DMS114 treated with DMSO at 0.1 percent for 48 hours (cell line): ENCODE measurements around the gene VARS2.
"Not testable (repeated sequence)": the region's sequence is repeated elsewhere in the genome, so short reads cannot be mapped to it uniquely, and the experiment has no call there.

ENCODE experiments used
- DNase-seq: peaks from one replicate; lab custom pipeline; 2025; ENCODE audit not compliant: unreplicated experiment; lab: John Stamatoyannopoulos, UW

Gene VARS2

GRCh38 chr6:30914076-30914853, at the start of gene VARS2:
TSS of gene VARS2 (plus strand) at chr6:30914238. CDS start at chr6:30914837, 599 bp downstream.
- peak; percentile 75 for DNase-seq

- DNase-seq, result no peak
These were observed 49.7 kb upstream of the VARS2 start for GRCh38 chr6:30864325-30864724.

DNA sequence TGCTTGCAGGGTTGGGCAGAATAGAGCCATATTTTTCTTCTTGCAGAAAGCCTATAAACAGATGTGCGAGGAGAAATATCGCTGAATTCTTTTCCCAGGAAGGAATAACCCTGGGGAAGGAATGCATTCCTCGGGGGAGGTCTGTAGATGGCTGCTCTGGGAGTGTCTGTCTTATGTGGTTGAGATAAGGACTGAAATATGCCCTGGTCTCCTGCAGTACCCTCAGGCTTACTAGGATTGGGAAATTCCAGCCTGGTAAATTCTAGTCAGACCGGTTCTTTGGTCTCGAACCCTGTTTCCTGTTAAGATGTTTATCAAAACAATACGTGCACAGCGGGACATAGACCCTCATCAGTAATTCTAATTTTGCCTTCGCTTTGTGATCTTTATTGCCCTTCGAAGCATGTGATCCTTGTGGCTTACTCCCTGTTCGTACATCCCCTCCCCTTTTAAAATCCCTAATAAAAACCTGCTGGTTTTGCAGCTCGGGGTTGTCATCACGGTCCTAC, 44.7 kb upstream of the VARS2 start:
- not testable (repeated sequence) for DNase-seq

- DNase-seq, result no peak
These were observed 43.5 kb upstream of the VARS2 start for GRCh38 chr6:30870546-30870945.

GRCh38 chr6:30871592-30872183, 42.4 kb upstream of the VARS2 start:
- no peak for DNase-seq

DNA sequence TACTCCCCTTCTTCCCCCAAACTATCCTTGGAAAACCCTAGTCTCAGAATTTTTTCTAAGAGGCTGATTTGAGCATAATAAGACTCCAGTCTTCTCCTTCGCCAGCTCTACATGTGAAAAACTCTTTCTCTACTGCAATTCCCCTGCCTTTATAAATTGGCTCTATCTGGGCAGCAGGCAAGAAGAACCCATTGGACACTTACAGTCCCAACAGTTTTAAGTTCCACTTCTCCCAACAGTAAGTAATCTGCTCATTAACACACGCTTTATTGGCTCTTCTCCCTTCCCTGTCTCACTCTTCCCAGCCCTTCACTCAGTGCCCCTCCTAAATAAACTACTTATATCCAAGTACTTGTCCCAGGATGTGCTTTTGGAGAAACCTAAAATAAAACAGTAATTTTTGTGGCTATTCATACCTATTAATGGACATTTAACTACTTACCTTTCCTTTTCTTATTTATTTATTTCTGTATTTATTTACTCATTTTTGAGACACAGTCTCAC, 40.8 kb upstream of the VARS2 start:
- DNase-seq, result no peak

- not testable (repeated sequence) for DNase-seq
These were observed 40.2 kb upstream of the VARS2 start for GRCh38 chr6:30873795-30874194.

DNA sequence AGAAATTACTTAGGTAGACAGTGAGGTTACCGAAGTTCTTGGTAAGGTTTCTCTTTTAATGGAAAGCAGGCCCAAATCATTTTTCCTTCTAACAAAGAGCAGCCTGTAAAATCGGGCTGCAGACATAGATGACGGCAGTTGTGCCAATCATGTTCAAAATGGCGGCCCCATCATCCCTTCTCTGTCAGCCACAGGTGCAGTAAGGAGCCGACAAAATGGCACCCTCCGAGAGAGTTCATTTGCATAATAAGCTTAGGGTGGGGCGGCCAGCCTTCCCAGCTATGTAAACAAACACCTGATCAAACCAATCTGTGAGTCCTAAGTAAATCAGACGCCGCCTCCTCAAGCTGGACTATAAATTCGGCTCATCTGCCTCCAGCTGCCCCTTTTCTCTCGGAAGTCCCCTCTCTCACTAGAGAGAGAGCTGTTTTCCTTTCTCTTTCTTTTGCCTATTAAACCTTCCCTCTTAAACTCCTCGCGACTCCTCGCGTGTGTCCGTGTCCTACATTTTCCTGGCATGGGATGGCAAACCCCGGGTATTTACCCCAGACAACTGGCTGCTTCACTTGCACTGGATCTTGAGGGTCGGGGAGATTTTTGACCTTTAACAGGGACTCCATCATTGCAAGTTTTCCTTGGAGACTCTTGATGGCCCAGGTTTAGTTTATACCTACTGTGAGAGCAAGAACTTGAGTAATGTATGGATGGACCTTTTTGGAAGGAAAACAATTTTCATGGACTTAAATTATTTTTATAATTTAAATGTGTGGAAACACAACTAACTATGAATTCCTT, 38.6 kb upstream of the VARS2 start:
- no peak for DNase-seq

- no peak for DNase-seq
These were observed 37.9 kb upstream of the VARS2 start for GRCh38 chr6:30876039-30876730.

- DNase-seq, result peak; percentile 88
These were observed 36.4 kb upstream of the VARS2 start for GRCh38 chr6:30877419-30878262.

DNA sequence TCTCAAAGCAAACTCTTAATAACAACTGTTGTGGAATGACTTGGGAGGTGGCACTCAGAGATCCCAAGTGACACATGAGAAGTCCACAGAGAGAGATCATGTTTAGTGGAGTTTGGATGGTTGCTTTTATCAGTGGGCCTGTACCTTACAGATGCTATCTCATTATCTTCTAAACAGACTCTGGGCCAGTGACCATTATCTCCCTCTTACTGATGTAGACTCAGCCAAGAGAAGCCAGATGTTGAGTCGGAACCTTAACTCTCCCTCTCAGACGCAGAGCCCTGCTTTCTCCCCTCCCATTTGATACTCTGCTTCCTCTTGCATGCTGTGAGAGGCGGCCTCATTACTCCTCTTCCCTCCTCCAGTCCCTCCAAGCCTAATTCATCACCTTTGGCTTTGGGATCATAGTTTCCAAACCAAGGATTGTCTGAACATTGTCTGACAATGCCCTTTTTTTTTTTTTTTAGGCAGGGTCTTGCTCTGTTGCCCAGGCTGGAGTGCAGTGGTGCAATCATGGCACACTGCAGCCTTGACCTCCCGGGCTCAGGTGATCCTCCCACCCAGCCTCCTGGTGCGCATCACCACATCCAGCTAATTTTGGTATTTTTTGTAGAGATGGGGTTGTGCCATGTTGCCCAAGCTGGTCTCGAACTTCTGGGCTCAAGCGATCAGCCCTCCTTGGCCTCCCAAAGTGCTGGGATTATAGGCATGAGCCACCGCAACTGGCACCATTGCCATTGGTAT, 34.2 kb upstream of the VARS2 start:
- DNase-seq, result no peak

DNA sequence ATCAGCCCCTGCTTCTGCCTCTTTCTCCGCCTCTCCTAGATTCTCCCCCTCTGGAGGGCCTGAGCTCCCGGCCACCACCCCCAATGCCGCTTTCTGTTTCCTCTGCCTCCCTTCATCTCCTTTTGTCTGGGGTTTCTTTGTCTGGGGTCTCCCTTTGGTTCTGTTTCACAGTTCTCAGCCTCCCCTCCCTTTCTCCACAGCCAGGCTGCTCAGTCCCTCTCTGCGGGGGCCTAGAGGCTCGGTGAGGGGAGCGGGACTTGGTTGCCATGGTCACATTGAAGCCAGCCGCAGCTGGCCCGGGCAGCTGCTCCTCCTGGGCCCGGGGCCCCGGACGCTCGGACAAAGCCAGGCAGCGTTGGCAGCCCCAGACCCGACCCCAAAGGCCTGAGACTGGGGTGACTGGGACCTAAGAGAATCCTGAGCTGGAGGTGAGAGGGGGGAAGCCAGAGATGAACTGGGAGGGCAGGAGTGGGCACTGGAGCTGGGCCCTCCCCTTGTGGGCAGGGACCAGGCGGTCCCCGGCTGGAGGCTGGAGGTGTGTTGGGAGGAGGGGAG, 33.3 kb upstream of the VARS2 start:
- no peak for DNase-seq

GRCh38 chr6:30881392-30882203, 32.4 kb upstream of the VARS2 start:
- no peak for DNase-seq

DNA sequence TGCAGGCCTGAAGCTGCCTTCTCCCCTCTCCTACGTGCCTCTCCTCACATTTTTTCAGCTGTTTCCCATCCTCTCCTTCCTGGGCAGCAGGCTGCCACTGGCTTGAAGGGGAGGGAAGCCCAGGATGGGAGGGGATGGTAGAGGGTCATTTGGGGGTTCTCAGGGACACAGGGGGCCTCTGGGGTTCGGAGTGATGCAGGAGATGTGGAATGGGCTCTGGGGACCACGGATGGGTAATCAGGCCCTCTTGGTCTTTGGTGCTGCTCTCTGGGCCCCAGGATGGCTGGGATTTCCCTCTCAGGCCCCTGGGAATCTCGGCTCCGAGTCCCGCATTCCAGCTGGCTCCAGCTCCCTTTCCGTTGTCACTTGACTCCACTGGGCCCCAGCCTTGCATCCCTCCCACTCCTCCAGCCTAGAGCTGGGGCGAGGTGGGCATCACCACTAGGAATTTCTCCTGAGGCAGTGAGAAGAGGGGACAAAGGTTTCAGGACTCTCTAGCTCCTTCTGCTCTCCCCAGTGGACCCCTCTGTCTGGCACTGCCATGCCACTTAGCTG, 31.8 kb upstream of the VARS2 start:
- no peak for DNase-seq

GRCh38 chr6:30882759-30883684, 31.0 kb upstream of the VARS2 start:
- DNase-seq, result no peak

DNA sequence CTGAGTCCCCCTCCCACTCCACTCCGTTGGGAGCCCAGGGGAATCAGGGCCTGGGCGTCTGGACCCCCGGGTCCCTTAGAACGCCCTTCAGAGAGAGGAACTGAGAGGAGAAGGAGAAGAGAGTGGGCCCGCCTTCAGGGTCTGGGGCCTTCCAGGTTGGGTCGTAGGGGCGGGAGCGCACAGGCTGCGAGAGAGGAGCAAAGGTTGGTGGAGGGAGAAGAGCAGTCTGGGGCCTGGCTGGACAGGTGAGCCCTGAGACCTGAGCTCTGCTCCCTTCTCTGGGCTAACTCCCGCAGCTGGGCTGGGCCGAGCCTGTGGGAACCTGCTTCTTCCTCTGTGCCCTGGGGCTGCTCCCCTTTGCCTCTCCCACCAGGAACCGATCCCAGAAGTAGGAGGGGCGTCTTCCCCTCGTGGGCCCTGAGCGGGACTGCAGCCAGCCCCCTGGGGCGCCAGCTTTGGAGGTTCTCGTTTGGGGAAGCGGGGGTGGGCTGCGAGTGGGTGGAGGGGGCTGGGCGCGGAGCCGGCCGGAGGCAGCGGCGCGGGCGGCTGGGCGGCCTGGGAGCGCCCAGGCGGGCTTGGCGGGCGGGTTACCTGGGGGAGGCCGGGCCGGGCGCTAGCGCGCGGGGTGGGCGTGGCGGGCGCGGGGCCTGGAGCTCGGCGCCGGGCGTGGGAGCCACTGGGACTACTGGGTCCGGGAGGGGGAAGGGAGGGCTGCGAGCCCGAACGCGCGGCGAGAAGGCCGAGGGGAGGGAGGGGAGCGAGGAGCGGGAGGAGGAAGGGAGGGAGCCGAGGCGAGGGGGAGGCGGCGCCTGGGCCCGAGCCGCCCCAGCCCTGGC, 30.1 kb upstream of the VARS2 start, which contains the start of gene DDR1:
Gene DDR1, plus strand, starts transcription at position 835 of the 836 bp plus-strand sequence. CDS start 4,211 bp downstream, outside the sequence.
- no peak for DNase-seq
